DMS 273 (cell line): ENCODE results near the gene ARAP1.
A peak's percentile ranks its signal among the peaks of the same experiment; 100 is the strongest.

Experiments used
- DNase-seq: peaks from one replicate; lab custom pipeline; 2025; ENCODE audit not compliant: unreplicated experiment; lab: John Stamatoyannopoulos, UW

Gene ARAP1

GRCh38 chr11:72705442-72706365, 46.5 kb downstream of the ARAP1 start:
- DNase-seq: no peak

- no peak for DNase-seq
Measured at GRCh38 chr11:72704783-72705265, 47.4 kb downstream of the ARAP1 start.

- peak; percentile 18 for DNase-seq
Measured at GRCh38 chr11:72704028-72704782, 48.0 kb downstream of the ARAP1 start.

- DNase-seq: no peak
Measured at GRCh38 chr11:72703267-72704008, 48.8 kb downstream of the ARAP1 start.

GRCh38 chr11:72702577-72703241, 49.5 kb downstream of the ARAP1 start:
- DNase-seq: no peak

- no peak for DNase-seq
Measured at GRCh38 chr11:72702096-72702495, 50.1 kb downstream of the ARAP1 start.

- no peak for DNase-seq
Measured at GRCh38 chr11:72701466-72701865, 50.7 kb downstream of the ARAP1 start.

GRCh38 chr11:72700146-72700545, 52.1 kb downstream of the ARAP1 start:
- no peak for DNase-seq

GRCh38 chr11:72697814-72698213, 54.4 kb downstream of the ARAP1 start:
- DNase-seq: no peak

GRCh38 chr11:72696866-72697700, 55.1 kb downstream of the ARAP1 start:
- no peak for DNase-seq

GRCh38 chr11:72695354-72695753, 56.9 kb downstream of the ARAP1 start:
- no peak for DNase-seq

GRCh38 chr11:72693271-72693968, 58.8 kb downstream of the ARAP1 start:
- DNase-seq: no peak

GRCh38 chr11:72692498-72693237, 59.5 kb downstream of the ARAP1 start:
- DNase-seq: no peak

GRCh38 chr11:72690166-72690565, 62.0 kb downstream of the ARAP1 start:
- no peak for DNase-seq

GRCh38 chr11:72688929-72689328, 63.3 kb downstream of the ARAP1 start:
- no peak for DNase-seq

GRCh38 chr11:72688486-72688885, 63.7 kb downstream of the ARAP1 start:
- no peak for DNase-seq

- no peak for DNase-seq
Measured at GRCh38 chr11:72687326-72687725, 64.9 kb downstream of the ARAP1 start.

GRCh38 chr11:72686639-72687220, 65.5 kb downstream of the ARAP1 start:
- no peak for DNase-seq
